ENCODE data around the gene MRTO4. TPM values are rescaled to one million over a fixed set of nuclear protein-coding genes. Genes with fewer than 3 reads are reported as not detected.
"Not testable (repeated sequence)": the region's sequence is repeated elsewhere in the genome, so short reads cannot be mapped to it uniquely, and the experiment has no call there.

The MRTO4 gene
- total and polyA plus RNA-seq, 9 of the 15 experiments (the other 6 are each of a cell fraction or from before 2014, with no cell fraction given) = 62.0 to 173 (median 146) TPM

GRCh38 chr1:19231736-19232523 is 19.7 kb upstream of the MRTO4 start:
- WGBS (ENCODE audit: insufficient coverage, low coverage, missing lambda C conversion rate) = 94% methylated on average over 16 of the region's 16 CpGs
- H3K27ac ChIP-seq (ENCODE audit: extremely low read depth, low read depth, low read length); H3K79me2 ChIP-seq (ENCODE audit: control insufficient read depth, insufficient read depth, low read length); H3K27me3 ChIP-seq (ENCODE audit: control insufficient read depth in 2 of 2, insufficient read depth in 2 of 2, low read length in 2 of 2); DNase-seq (ENCODE audit: extremely low read depth in 1 of 4, low spot score in 3 of 4); in situ Hi-C loops (cut with MboI); CTCF ChIA-PET (ENCODE audit: low intra/inter-chr PET ratio); H3K9me1 ChIP-seq (ENCODE audit: control insufficient read depth, insufficient read depth, low read length); H3K9ac ChIP-seq (ENCODE audit: insufficient read depth in 1 of 2, low read depth in 2 of 2, low read length in 2 of 2); H4K20me1 ChIP-seq (replicated peaks; ENCODE audit: control insufficient read depth, insufficient read depth, low read length); H3K4me2 ChIP-seq (ENCODE audit: insufficient read depth, low read length); H3K4me3 ChIP-seq; H2AFZ ChIP-seq (ENCODE audit: low read depth, low read length); H3K9me3 ChIP-seq (replicated peaks; ENCODE audit: control insufficient read depth, insufficient read depth, low read depth, low read length); ATAC-seq; intact Hi-C loops (cut with micrococcal nuclease); H3K4me1 ChIP-seq (replicated peaks in 1 of 2; ENCODE audit: control insufficient read depth in 2 of 2, insufficient read depth in 2 of 2, low read length in 2 of 2); BruUV-seq (replicated peaks): not testable (repeated sequence)
- POLR2A ChIA-PET = interaction anchor here (0.6 to 2.6 kb wide), 7 partner anchors 10 to 58 kb away, joined by 3 to 11 read pairs (median 5); partner anchors contain the start of gene UBR4
- peak; percentile 15 for FAIRE-seq
- peaks cover 89% of the 10 kb centered on the region for H3K36me3 ChIP-seq (ENCODE audit: control insufficient read depth, insufficient read depth, low read length)

DNA sequence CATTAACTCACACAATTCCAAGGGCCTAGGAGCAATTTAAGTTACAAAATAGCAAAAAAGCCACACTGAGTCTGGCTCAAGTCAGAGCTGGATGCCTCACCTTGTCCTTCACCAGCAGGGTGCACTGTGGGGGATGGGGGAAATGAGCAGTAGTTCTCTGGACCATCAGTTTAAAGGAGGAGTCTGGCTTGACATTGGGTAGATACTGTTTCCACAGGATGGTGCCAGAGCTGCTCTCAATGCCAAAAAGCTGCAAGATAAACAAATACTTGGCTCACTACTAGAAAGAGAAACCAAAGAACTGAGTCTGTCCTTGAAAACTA is 19.1 kb upstream of the MRTO4 start:
- H3K9me1 ChIP-seq (ENCODE audit: control insufficient read depth, insufficient read depth, low read length) = no peaks in the 10 kb centered on the region
- H3K27me3 ChIP-seq (ENCODE audit: control insufficient read depth in 2 of 2, insufficient read depth in 2 of 2, low read length in 2 of 2) = no peaks in the 10 kb centered on the region
- no peak overlapping the region for H3K27ac ChIP-seq (ENCODE audit: extremely low read depth, low read depth, low read length)
- ATAC-seq (peak; percentile 72), DNase-seq (ENCODE audit: extremely low read depth in 1 of 4, low spot score in 3 of 4) (no peak), FAIRE-seq (no peak)
- H3K4me1 ChIP-seq (replicated peaks in 1 of 2; ENCODE audit: control insufficient read depth in 2 of 2, insufficient read depth in 2 of 2, low read length in 2 of 2) = no peaks in the 10 kb centered on the region
- H3K4me2 ChIP-seq (ENCODE audit: insufficient read depth, low read length) = no peak overlapping the region
- BruUV-seq (replicated peaks) = no TSS peak
- ChIA-PET POLR2A (interaction anchor here (0.7 to 1.7 kb wide), 5 partner anchors 10 to 22 kb away, joined by 4 to 8 read pairs (median 5); partner anchors contain the start of gene UBR4), CTCF (ENCODE audit: low intra/inter-chr PET ratio) (no interaction called here)
- intact Hi-C loops (cut with micrococcal nuclease) (no loop called here), in situ Hi-C loops (cut with MboI) (no loop called here)
- no peaks in the 10 kb centered on the region for H3K9me3 ChIP-seq (replicated peaks; ENCODE audit: control insufficient read depth, insufficient read depth, low read depth, low read length)
- H3K36me3 ChIP-seq (ENCODE audit: control insufficient read depth, insufficient read depth, low read length) = peaks cover 89% of the 10 kb centered on the region
- H3K9ac ChIP-seq (ENCODE audit: insufficient read depth in 1 of 2, low read depth in 2 of 2, low read length in 2 of 2) = no peak overlapping the region
- no peak overlapping the region for H2AFZ ChIP-seq (ENCODE audit: low read depth, low read length)
- H4K20me1 ChIP-seq (replicated peaks; ENCODE audit: control insufficient read depth, insufficient read depth, low read length) = peaks cover 3% of the 10 kb centered on the region; the same call in 1 of the 2 replicates
- TF ChIP-seq RAD21 (CRISPR knock-in tag; conservative IDR thresholded peaks at IDR 0.05 in 1 of 2, IDR thresholded peaks at IDR 0.05 in 1 of 2) (0 out of 4 replicates have a peak, but pooled peaks of 1 of the 2 experiments have one; percentile 6), CTCF (IDR thresholded peaks at IDR 0.05 in 2 of 3, conservative IDR thresholded peaks at IDR 0.05 in 1 of 3; ENCODE audit: insufficient read depth in 2 of 3, low read depth in 1 of 3, low read length in 3 of 3) (peak in 2 of 3 experiments; percentile 35 to 38; a peak in 1 of 6 replicates), SIX5 (IDR thresholded peaks at IDR 0.05; ENCODE audit: borderline replicate concordance in 1 of 2, insufficient read depth in 1 of 2, low read depth in 1 of 2, low read length in 2 of 2) (no peak)
- TF ChIP-seq, protein P1, sequence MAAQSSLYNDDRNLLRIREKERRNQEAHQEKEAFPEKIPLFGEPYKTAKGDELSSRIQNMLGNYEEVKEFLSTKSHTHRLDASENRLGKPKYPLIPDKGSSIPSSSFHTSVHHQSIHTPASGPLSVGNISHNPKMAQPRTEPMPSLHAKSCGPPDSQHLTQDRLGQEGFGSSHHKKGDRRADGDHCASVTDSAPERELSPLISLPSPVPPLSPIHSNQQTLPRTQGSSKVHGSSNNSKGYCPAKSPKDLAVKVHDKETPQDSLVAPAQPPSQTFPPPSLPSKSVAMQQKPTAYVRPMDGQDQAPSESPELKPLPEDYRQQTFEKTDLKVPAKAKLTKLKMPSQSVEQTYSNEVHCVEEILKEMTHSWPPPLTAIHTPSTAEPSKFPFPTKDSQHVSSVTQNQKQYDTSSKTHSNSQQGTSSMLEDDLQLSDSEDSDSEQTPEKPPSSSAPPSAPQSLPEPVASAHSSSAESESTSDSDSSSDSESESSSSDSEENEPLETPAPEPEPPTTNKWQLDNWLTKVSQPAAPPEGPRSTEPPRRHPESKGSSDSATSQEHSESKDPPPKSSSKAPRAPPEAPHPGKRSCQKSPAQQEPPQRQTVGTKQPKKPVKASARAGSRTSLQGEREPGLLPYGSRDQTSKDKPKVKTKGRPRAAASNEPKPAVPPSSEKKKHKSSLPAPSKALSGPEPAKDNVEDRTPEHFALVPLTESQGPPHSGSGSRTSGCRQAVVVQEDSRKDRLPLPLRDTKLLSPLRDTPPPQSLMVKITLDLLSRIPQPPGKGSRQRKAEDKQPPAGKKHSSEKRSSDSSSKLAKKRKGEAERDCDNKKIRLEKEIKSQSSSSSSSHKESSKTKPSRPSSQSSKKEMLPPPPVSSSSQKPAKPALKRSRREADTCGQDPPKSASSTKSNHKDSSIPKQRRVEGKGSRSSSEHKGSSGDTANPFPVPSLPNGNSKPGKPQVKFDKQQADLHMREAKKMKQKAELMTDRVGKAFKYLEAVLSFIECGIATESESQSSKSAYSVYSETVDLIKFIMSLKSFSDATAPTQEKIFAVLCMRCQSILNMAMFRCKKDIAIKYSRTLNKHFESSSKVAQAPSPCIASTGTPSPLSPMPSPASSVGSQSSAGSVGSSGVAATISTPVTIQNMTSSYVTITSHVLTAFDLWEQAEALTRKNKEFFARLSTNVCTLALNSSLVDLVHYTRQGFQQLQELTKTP (IDR thresholded peaks at IDR 0.05; ENCODE audit: low read depth in 1 of 2, partially characterized antibody in 2 of 2) = no peak
- no peaks in the 10 kb centered on the region for H3K79me2 ChIP-seq (ENCODE audit: control insufficient read depth, insufficient read depth, low read length)
- H3K4me3 ChIP-seq = no peak overlapping the region

Measured in K562 (cell line).